COR-L47 (cell line): ENCODE measurements around the gene PARP16.

Experiments
- DNase-seq: peaks from one replicate; lab custom pipeline; 2025; lab: John Stamatoyannopoulos, UW

Gene PARP16

GRCh38 chr15:65311760-65312159 lies 25.1 kb upstream of the PARP16 start:
- DNase-seq, result no peak

GRCh38 chr15:65310431-65311137 lies 23.9 kb upstream of the PARP16 start:
- no peak for DNase-seq

GRCh38 chr15:65309882-65310418 lies 23.3 kb upstream of the PARP16 start:
- DNase-seq, result no peak

- no peak for DNase-seq
These were observed 21.3 kb upstream of the PARP16 start for GRCh38 chr15:65307978-65308377.

GRCh38 chr15:65306551-65306950 lies 19.9 kb upstream of the PARP16 start:
- peak; percentile 9 for DNase-seq

GRCh38 chr15:65305776-65306175 lies 19.1 kb upstream of the PARP16 start:
- DNase-seq, result no peak

- DNase-seq, result peak; percentile 80
These were observed 18.6 kb upstream of the PARP16 start for GRCh38 chr15:65305150-65305758.

GRCh38 chr15:65304381-65305149 lies 17.9 kb upstream of the PARP16 start, which contains the start of gene RNU5B-1:
Gene RNU5B-1 (plus strand): TSS chr15:65304677.
- DNase-seq, result peak; percentile 90

- peak; percentile 52 for DNase-seq
These were observed 17.2 kb upstream of the PARP16 start for GRCh38 chr15:65303687-65304380.

GRCh38 chr15:65302061-65302460 lies 15.4 kb upstream of the PARP16 start:
- no peak for DNase-seq

GRCh38 chr15:65300924-65301441 lies 14.3 kb upstream of the PARP16 start:
- no peak for DNase-seq

- DNase-seq, result no peak
These were observed 12.0 kb upstream of the PARP16 start for GRCh38 chr15:65298731-65299130.

GRCh38 chr15:65292938-65293518 lies 6.3 kb upstream of the PARP16 start:
- DNase-seq, result no peak

GRCh38 chr15:65290228-65290627 lies 3.5 kb upstream of the PARP16 start:
- no peak for DNase-seq

GRCh38 chr15:65289261-65289854 lies 2.7 kb upstream of the PARP16 start:
- no peak for DNase-seq

- no peak for DNase-seq
These were observed 805 bp upstream of the PARP16 start for GRCh38 chr15:65287520-65287855.

GRCh38 chr15:65286069-65286703 lies 497 bp downstream of the PARP16 start:
- DNase-seq, result peak; percentile 68

GRCh38 chr15:65285291-65286068 lies 1.2 kb downstream of the PARP16 start:
- DNase-seq, result no peak

- DNase-seq, result no peak
These were observed 8.2 kb downstream of the PARP16 start for GRCh38 chr15:65278480-65278879.

- no peak for DNase-seq
These were observed 9.7 kb downstream of the PARP16 start for GRCh38 chr15:65277015-65277414.
